Heart left ventricle (tissue), 13 donors: ENCODE results near the gene PHF11.

Experiments used
- POLR2A ChIP-seq, 2 donors: fragments of 450-650 bp; IDR thresholded peaks; one replicate each; pipeline ENCODE4 v1.6.1; 2017; ENCODE audit warnings: antibody characterized with exemption in 2 of 2, mild to moderate bottlenecking in 2 of 2, moderate library complexity in 2 of 2
- TF ChIP-seq, protein P1 (sequence below), 12 donors: fragments of 200-600 bp; sonication (generic) in 4 of 12; IDR thresholded peaks; one replicate each; pipeline versions ENCODE4 v1.5.0 to v1.8.0; 2018 to 2022; ENCODE audit warnings: antibody characterized with exemption in 12 of 12, mild to moderate bottlenecking in 5 of 12
- donor health status: ischemic (EF 13 %, LVEDD 7.1; RV severe dilation, severe dysfunction).
- donor health status: DM: no; HTN: yes; CAD: no.
- donor health status: DM: no; HTN: no; CAD: no.
- donor health status: ischemic (EF 25% LVEDD 6.9; RV normal size, moderate dysfunction).
- donor health status: ischemic (EF 25% LVEDD 5.7; RV mildly dilated, moderate dysfunction).
- donor health status: ischemic (EF 35%, LVEDD 5.7; RV mildly dilated, moderate dysfunction).
- donor health status: nonischemic (EF 11% LVEDD 7.7; RV severe dilation, severe dysfunction).
- donor health status: DM: yes; HTN: yes; CAD: no.
- donor health status: PGD.
- donor health status: ischemic (EF 29% LVEDD 5.4; RV normal size, mild dysfunction).
- donor health status: nonischemic (EF 23%, LVEDD 6.1; RV moderate dilation, normal function).

DNA sequence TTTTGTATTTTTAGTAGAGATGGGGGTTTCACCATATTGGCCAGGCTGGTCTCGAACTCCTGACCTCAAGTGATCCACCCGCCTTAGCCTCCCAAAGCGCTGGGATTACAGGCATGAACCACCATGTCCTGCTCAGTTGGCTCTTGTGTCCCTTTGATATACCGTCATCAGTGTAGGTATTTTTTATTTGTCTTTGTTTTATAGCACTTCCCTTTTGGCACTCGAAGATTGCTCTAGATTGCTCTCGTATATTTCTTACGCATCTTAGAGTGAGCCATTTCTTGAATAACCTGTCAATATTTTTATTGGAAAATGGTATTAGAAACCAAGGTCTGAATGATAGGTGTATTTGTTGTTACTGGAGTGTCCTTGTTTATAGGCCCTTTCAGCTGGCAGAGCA lies 42.3 kb upstream of the PHF11 start:
- TF ChIP-seq, protein P1, sequence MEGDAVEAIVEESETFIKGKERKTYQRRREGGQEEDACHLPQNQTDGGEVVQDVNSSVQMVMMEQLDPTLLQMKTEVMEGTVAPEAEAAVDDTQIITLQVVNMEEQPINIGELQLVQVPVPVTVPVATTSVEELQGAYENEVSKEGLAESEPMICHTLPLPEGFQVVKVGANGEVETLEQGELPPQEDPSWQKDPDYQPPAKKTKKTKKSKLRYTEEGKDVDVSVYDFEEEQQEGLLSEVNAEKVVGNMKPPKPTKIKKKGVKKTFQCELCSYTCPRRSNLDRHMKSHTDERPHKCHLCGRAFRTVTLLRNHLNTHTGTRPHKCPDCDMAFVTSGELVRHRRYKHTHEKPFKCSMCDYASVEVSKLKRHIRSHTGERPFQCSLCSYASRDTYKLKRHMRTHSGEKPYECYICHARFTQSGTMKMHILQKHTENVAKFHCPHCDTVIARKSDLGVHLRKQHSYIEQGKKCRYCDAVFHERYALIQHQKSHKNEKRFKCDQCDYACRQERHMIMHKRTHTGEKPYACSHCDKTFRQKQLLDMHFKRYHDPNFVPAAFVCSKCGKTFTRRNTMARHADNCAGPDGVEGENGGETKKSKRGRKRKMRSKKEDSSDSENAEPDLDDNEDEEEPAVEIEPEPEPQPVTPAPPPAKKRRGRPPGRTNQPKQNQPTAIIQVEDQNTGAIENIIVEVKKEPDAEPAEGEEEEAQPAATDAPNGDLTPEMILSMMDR (IDR thresholded peaks at IDR 0.05): no peak
- no peak for TF ChIP-seq POLR2A (IDR thresholded peaks at IDR 0.05)
